ENCODE measurements around the gene CARD9. TPM values are rescaled to one million over a fixed set of nuclear protein-coding genes. Genes with fewer than 3 reads are reported as not detected.
"Not testable (repeated sequence)": the region's sequence is repeated elsewhere in the genome, so short reads cannot be mapped to it uniquely, and the experiment has no call there.

The CARD9 gene
- total RNA-seq, 2 donors from 2014 or later, result 0.52 to 1.9 TPM

DNA sequence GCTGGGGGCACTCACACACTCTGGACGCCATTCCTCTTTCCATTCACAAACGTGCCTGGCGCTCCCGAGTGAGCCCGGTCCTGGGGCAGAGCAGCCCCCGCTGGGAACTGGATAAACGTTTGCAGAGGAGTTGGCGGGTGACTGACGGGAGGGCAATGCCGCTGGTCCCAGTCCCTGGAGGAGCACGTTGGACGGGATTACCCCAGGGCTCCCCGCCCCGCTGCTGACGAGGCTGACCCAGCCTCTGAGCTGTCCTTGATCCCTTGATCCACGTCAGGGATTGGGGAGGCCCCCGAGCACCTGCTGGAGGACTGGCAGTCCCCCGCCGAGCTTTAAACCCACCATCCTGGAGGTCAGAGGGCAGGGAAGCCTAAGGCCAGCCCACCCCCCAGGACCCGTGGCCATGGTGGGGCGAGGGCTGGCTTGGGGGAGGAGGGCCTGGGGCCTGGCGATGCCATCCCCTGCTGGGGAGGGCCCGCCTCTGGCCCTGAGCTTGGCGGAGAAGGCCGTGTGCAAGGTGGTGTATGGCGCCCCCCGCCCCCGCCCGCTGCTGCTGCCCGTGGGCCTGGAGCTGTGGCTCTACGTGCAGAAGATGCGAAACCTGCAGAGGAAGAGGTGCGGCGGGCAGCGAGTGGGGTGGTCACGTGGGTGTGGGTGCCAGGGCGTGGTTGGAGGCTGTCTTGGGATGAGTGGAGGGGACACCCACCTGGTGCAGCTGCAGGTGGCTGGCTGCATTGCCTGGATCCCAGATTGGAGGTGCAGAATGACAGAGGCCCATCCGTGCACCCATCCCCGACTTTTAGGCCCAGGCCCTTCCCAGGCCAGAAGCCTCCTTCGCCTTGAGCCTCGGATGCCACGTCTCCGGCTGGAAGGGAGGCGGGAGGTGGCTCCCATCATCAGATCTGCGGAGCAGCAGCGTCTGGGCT lies 41.6 kb downstream of the CARD9 start:
- ATAC-seq (no peak), DNase-seq (no peak)
- intact Hi-C loops (cut with DNase I, micrococcal nuclease), result no loop called here

DNA sequence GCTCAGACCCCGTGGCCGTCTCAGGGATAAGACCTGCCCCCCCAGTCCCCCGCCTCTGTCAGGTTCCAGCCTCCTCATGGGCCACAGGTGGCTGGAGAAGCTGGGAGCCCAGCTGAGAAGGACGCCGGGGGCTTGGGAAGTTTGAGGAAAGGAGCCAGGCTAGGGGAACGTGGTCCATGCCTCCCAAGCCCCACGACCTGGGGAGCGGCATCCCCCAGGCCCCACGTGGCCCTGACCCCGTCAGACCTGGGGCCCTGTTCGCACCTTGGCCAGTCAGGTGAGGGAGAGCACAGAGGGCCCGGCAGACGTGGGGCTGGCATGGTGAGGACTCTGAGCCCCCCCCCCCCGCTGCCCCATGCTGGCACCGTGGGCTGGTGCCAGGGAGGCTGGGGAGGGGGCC lies 42.4 kb downstream of the CARD9 start:
- intact Hi-C loops (cut with DNase I, micrococcal nuclease), result no loop called here
- ATAC-seq (no peak), DNase-seq (no peak)

DNA sequence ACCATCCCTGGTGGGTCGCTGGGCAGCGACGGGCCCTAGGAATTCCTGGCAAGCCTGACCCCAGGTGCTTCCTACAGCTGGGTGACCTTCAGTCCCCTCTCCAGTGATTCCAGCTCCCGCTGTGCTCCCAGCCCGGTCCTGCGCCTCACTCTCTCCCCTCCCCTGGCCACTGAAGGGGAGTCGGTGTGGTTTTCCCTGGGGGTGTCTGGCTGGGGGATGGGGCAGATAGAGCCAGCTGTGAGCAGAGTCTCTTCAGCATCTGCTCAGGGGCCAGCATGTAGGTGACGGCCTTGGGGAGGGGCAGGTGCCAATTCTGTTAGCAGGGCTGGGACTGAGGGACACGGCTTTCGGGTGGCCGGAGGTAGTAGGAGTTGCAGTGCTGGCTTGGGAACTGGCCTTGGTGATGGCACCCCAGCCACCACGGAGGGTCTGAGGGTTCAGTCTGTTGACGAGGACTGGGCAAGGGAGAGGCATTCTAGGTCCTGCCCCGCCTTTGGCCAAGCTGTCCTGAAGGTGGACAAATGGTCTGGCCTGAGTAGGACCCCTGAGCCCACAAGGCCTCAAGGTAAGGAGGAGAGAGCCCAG lies 43.0 kb downstream of the CARD9 start:
- DNase-seq (no peak), ATAC-seq (no peak)
- intact Hi-C loops (cut with DNase I, micrococcal nuclease), result no loop called here

DNA sequence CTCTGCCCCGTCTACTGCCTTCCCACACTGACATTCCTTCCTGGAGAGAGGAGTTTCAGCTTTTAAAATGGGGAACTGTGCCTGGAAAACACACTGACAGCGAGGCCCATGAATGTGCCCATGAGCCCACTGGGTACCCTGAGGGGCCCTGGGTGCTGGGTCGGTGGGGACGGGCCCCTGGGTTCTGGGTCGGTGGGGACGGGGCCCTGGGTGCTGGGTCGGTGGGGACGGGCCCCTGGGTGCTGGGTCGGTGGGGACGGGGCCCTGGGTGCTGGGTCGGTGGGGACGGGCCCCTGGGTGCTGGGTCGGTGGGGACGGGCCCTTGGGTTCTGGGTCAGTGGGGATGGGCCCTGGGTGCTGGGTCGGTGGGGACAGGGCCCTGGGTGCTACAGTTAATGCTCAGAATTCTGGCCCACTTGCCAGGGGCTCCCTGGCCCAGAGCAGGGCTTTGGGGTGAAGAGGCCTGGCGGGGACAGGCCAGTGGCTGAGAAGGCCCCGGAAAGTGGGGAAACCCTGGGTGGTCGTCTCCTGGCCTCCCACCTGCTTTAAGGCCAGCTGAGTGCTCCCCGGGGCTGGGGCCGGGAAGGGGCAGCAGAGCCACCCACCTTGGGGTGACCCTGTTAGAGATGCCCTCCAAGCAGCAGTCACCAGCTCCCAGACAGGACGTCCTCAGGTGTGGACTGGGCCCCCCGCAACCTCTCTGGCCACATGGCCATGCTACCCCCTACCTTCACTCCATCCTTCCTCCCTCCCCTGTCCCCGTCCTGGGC lies 43.6 kb downstream of the CARD9 start:
- no peak for ATAC-seq
- DNase-seq, result no peak
- intact Hi-C loops (cut with DNase I, micrococcal nuclease), result no loop called here

DNA sequence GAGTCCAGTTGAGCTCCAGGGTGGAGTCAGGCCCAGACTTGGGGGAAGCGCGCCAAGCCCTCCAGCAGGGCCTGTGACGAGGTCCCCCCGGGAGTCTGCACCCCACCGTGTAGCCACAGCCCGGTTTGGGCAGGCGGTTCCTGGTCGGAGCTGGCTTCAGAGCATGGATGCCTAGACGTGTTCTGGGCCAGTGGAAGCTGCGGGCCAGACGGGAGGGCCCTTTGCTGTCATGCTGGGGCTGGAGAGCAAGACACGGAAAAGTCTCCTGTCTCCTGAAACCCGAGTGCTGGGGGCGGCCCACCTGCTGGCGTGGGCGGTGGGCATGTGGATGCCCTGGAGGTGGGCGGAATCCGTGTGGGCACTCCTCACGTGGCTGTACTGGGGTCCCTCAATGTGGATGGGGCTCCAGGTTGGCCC lies 44.2 kb downstream of the CARD9 start:
- intact Hi-C loops (cut with DNase I, micrococcal nuclease), result no loop called here
- ATAC-seq (no peak), DNase-seq (no peak)

DNA sequence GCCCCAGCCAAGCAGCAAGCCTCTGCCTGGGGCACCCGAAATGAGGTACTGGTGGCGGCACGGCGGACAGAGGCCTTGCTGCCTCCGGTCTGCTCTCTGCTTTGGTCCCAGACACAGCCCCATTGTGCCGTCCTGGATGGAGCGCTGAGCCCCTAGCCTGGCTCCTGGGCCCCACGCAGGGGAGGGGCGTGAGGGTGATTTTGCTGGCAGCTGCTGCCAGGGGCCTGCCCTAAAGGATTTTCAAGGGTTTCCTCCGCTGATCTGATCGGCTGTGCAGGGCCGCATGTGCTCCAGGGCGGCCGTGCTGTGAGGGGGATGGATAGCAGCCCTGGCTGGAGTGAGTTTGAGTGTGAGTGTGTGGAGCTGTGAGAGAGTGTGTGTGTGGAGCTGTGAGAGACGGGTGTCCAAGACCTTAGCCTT lies 44.8 kb downstream of the CARD9 start:
- intact Hi-C loops (cut with DNase I, micrococcal nuclease), result no loop called here
- ATAC-seq (no peak), DNase-seq (no peak)

DNA sequence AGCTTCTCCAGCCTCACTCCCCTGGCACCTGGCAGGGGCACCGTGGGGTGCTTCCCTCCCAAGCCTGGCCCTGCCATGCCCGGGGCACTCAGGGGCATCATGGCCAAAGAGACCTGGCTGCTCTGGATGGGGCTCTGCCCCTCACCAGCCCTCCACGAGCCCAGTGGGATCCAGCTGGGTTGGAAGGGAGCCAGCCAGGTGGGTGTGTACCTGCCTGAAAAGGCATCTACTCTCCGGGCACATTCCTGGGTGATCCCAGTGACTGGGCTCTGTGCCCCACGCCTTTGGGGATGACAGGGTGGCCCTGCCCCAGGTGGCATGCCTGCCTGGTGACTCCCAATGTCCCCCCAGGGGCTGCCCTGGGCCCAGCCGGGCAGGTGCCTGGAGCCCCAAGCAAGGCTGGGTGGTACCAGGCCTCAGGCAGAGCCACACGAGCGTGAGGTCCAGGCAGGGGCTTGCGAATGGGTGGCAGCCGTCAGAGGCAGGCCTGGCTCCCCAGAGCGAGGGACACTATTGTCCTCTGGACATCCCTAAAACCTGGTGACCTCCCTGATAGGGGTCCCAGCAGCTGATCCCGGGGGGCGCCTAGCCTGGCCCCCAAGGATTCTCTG lies 45.4 kb downstream of the CARD9 start:
- ATAC-seq (no peak), DNase-seq (no peak)
- intact Hi-C loops (cut with DNase I, micrococcal nuclease), result no loop called here

DNA sequence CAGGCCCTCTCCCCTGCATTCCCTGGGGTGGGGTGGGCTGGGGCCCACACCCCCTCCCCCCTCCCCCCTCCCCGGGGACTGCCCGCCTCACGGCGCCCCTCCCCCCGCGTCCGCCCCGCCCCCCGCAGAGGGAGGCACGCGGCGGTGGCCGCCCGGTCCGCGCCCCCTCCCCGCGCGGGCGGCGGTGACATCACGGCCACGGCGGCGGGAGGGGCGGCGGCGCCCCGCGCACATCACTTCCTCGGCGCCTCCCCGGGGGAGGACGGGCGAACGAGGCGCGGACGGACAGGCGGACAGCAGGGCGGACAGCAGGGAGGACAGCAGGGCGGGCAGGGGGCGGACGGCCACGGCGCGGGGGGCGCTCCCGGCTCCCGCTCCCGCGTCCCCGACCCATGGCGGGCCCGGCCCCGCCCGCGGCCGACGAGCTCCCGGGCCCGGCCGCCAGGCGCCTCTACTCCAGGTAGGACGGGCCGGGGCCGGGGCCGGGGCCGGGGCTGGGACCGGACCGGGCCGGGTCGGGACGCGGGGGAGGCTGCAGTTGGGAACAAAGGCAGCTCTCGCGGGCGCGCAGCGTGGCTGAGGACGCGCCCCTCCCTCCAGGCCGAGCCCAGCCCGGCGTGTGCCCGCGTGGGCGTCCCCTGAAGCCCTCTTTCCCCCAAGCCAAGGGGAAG lies 46.0 kb downstream of the CARD9 start, which contains the start of gene GPSM1:
Gene GPSM1 (plus strand): TSS at position 236 of the 671 bp plus-strand sequence. CDS start 157 bp downstream, at position 393.
- DNase-seq (peak in 1 of 2 donors; percentile 36), ATAC-seq (no peak)
- intact Hi-C loops (cut with DNase I, micrococcal nuclease), result no loop called here

DNA sequence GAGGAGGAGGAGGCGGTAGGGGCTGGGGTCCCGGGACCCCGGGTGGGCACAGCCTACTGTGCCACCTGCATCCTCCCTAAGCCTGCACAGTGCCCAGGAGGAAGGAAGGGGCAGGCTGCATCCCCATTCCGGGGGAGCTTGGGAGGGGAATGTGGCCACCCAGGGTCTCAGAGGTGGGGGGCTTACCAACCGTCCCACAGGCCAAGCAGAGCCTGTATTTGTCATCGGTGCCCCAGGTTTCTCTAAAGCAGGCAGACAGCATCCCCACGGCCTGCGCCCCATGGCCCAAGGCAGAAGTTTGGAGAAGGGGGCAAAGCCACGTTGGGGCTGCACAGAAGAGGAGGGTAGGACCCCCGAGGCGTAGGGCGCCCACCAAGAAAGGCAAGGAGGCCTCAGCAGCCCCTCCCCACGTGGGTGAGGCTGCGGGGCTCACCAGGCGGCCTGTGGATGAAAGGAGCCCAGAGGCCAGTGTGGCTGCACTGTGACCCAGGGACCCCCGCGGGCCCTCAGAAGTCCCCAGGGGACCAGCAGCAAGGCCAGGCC lies 46.6 kb downstream of the CARD9 start:
- no peak for ATAC-seq

DNA sequence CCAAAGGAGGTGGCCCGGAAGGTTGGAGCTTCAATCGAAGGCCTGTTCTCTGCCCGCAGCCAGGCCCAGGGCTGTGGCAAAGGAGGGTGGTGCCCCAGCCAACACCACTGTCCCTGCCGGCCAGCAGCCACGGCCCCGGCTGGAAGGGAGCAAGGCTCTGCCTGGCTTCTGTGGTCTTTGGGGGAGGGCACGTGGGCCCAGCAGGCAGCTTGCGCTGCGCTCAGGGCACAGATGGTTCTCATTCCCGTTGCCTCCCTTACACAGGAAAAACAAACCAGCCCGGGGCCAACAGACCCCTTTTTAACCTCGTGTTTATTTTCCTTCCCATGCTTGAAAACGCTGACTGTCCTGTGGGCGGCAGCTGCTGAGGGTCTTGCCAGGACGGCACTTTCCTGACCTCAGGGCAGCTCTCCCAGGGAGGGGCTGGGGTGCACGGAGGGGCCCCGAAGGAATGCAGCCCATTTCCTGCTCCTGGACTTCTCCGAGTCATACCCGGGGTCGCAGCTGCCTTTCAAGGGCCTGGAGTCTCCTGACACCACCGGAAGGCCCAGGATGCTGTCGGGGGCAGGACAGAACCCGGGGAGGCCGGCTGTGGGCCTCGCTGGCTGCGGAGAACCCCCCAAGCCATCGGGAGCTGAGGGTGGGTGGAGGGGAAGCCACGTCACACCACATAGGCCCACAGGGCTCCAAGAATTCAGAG lies 47.3 kb downstream of the CARD9 start:
- ATAC-seq (no peak), DNase-seq (no peak)
- intact Hi-C loops (cut with DNase I, micrococcal nuclease), result no loop called here

More for the DNA sequence above, 46.6 kb downstream of the CARD9 start:
- DNase-seq, result no peak
- intact Hi-C loops (cut with DNase I, micrococcal nuclease), result no loop called here

DNA sequence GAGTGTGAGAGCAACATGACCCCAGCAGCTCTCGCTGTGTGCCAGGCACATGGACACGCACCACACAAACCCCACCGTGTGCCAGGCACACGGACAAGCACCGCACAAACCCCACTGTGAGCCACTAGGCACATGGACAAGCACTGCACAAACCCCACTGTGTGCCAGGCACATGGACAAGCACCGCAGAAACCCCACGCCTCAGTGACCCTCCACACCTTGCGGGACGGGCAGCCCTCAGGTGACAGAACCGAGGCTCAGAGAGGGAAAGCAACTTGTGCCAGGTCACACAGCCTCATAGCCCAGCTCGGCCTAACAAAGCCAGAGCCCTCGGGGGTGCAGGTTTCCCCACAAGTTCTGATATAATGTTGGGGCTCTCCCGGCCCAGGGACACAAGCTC lies 48.1 kb downstream of the CARD9 start:
- DNase-seq, result no peak
- intact Hi-C loops (cut with DNase I, micrococcal nuclease), result no loop called here
- ATAC-seq, result no peak

DNA sequence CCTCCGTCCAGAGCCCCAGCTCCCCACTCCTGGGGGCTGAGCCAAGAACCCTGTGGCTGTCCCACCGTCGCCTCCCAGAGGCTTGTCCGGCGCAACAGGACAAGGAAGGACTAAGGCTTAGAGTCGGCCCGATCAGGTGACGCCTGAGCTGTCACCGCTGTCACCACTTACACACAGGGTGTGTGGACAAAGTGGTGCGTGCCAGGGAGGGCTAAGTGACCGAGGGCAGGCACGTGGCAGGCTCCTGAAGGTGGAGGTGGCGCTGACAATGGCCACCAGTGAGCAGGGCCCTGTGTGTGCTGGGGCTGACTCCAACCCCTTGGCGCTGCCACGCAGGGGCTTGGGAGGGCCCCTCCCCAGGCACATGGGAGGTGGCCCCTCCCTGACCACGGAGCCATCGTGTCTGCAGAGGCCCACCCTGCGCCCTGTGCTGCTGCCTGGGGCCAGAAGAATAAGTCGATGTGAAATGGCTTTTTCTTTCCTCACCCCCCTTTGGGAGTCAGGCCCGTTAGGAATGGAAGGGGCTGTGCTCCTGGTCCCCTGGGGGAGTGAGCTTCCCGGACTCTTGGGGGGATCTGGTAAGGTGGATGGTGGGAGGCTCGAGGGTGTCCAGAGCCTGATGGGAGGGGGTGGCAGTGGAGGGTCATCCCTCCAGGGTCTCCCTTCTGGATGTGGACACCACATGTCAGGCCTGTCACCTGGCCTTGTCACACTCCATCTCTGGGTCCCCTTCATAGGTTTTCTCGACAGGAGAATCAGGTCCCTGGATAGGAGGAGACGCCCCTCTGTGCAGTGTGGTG lies 48.8 kb downstream of the CARD9 start:
- ATAC-seq (peak; percentile 34), DNase-seq (no peak)
- intact Hi-C loops (cut with DNase I, micrococcal nuclease), result no loop called here

DNA sequence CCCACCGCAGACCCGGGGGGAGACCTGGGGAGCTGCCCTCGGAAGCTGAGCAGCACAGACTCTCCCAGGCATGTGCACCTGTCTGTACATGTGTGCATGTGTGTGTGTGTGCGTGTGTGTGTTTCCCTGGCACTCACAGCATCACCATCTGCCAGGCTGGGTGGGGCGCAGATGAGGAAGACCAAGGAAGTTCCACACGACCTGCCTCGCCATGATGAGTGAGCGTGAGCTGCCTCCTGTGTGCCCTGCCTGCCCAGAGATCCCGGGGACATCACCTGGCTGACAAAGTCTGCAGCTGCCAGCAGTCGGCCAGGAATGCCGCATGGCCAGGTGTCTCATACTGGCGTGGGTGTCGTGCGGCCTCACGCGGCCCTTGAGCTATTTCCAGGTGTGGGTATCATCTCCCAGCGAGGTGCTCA lies 50.1 kb downstream of the CARD9 start:
- DNase-seq (peak in 1 of 2 donors; percentile 58), ATAC-seq (peak; percentile 72)
- intact Hi-C loops (cut with DNase I, micrococcal nuclease), result no loop called here

DNA sequence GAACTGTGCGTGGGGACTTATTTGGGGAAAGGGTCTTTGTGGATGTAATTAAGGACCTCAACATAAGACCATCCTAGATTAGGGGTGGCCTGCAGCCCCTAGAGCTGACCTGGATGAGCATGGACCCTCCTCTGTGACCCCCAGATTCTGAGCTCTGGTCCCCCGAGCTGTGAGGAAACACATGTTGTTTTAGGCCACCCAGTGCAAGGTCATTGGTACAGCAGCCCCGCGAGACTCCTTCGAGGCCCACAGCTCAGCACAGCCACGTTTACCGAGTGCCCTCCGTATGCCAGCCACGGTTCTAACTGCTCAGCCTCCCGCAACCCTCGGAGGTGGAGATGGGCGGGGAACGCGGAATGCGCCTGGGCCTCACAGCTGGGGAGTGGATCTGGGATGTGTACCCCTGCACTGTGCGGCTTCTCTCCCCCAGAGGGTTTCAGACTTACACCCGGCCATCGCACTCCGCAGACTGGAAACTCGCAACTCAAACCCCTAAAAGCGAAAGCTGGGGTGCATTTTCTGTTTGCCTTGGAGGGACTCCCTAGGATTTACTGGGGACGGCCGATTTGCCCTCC lies 50.6 kb downstream of the CARD9 start:
- DNase-seq (no peak), ATAC-seq (no peak)
- intact Hi-C loops (cut with DNase I, micrococcal nuclease), result no loop called here

DNA sequence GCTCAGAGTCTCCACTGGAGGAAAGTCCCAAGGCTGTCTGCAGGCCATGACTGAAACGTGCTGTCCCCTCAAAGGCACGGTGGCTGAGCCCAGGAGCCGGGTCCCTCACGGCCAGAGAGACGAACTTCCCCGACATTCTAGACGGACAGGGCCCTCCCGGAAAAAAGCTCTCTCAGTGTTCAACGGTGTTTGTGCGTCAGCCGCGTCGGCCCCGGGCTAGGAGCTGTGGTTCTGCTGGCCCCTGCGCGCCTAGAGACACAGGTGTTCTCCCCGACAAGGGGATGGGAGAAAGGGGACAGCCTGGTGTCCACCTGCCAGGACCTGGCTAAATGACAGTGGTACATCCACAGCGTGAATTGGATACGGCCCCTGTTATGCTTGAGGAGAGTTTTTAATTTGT lies 51.9 kb downstream of the CARD9 start:
- intact Hi-C loops (cut with DNase I, micrococcal nuclease), result no loop called here
- DNase-seq (no peak), ATAC-seq (no peak)

DNA sequence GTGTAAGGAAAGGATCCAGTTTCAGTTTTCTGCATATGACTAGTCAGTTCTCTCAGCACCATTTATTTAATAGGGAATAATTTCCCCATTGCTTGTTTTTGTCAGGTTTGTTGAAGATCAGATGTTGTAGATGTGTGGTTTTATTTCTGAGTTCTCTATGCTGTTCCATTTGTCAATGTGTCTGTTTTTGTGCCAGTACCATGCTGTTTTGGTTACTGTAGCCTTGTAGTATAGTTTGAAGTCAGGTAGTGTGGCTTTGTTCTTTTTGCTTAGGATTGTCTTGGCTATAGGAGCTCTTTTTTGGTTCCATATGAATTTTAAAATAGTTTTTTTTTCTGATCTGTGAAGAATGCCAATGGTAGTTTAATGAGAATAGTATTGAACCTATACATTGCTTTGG lies 52.5 kb downstream of the CARD9 start:
- intact Hi-C loops (cut with DNase I, micrococcal nuclease); ATAC-seq; DNase-seq: not testable (repeated sequence)

DNA sequence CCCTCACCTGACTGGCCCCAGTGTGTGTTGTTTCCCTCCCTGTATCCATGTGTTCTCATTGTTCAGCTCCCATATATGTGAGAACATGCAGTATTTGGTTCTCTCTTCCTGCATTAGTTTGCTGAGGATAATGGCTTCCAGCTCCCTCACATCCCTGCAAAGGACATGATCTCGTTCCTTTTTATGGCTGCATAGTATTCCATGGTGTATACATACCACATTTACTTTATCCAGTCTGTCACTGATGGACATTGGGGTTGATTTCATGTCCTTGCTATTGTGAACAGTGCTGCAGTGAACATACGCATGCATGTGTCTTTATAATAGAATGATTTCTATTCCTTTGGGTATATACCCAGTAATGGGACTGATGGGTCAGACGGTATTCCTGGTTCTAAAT lies 53.5 kb downstream of the CARD9 start:
- ATAC-seq; DNase-seq; intact Hi-C loops (cut with DNase I, micrococcal nuclease): not testable (repeated sequence)

All from left colon (tissue), 2 donors.